ENCODE measurements around the gene SFXN4. TPM values are rescaled to one million over a fixed set of nuclear protein-coding genes. Genes with fewer than 3 reads are reported as not detected.

SFXN4 gene
- total and polyA plus RNA-seq, 2 donors (not counting 1 experiment from before 2014, with no cell fraction given): 10.3 to 17.7 TPM

GRCh38 chr10:119207366-119207666, 41.8 kb upstream of the SFXN4 start, which contains the start of gene GRK5:
Gene GRK5 (plus strand): TSS chr10:119207571. CDS start chr10:119207918, 347 bp downstream.
- DNase-seq (ENCODE audit: low read depth in 2 of 2): peak; percentile 95 to 98
- Histone ChIP-seq H3K27me3 (ENCODE audit: control insufficient read depth, insufficient read depth, low read length) (no peaks in the 10 kb centered on the region), H3K27ac (ENCODE audit: insufficient read depth, low read length) (peak within 1 kb of the TSS; percentile 84), H3K9me3 (ENCODE audit: control insufficient read depth, insufficient read depth, low read depth, low read length) (no peaks in the 10 kb centered on the region), H3K4me2 (ENCODE audit: extremely low read depth, insufficient read depth, low read length) (peak within 1 kb of the TSS; percentile 89), H4K20me1 (ENCODE audit: control insufficient read depth, extremely low read depth, insufficient read depth, low read length) (no peaks in the 10 kb centered on the region), H3K9ac (ENCODE audit: insufficient read depth, low read length) (peak within 1 kb of the TSS; percentile 92), H3K79me2 (ENCODE audit: control insufficient read depth, insufficient read depth, low read length) (peaks cover 44% of the 10 kb centered on the region), H3K36me3 (ENCODE audit: control insufficient read depth, insufficient read depth, low read length) (no peaks in the 10 kb centered on the region), H3K4me1 (ENCODE audit: control insufficient read depth, extremely low read depth, insufficient read depth, low read length) (peaks cover 20% of the 10 kb centered on the region), H2AFZ (ENCODE audit: low read length) (no peak within 1 kb of the TSS), H3K4me3 (replicated peaks in 1 of 4; ENCODE audit: control extremely low read depth in 1 of 4, insufficient read depth in 1 of 4, low read depth in 3 of 4, low read length in 4 of 4) (peak within 1 kb of the TSS; percentile 58 to 98 (median 85))
- TF ChIP-seq EZH2 (IDR thresholded peaks at IDR 0.05; ENCODE audit: low read length, missing control alignments): no peak
- no peak for TF ChIP-seq CTCF (conservative IDR thresholded peaks at IDR 0.05 in 1 of 2, IDR thresholded peaks at IDR 0.05 in 1 of 2; ENCODE audit: low read depth in 1 of 2, low read length in 2 of 2)

GRCh38 chr10:119206603-119207365, 41.3 kb upstream of the SFXN4 start:
- Histone ChIP-seq H2AFZ (ENCODE audit: low read length) (no peak overlapping the region), H3K9ac (ENCODE audit: insufficient read depth, low read length) (peak overlapping the region; percentile 81), H3K4me3 (replicated peaks in 1 of 4; ENCODE audit: control extremely low read depth in 1 of 4, insufficient read depth in 1 of 4, low read depth in 3 of 4, low read length in 4 of 4) (peak overlapping the region; percentile 14 to 62 (median 46)), H3K4me1 (ENCODE audit: control insufficient read depth, extremely low read depth, insufficient read depth, low read length) (peaks cover 19% of the 10 kb centered on the region), H3K79me2 (ENCODE audit: control insufficient read depth, insufficient read depth, low read length) (peaks cover 39% of the 10 kb centered on the region), H3K9me3 (ENCODE audit: control insufficient read depth, insufficient read depth, low read depth, low read length) (no peaks in the 10 kb centered on the region), H3K27ac (ENCODE audit: insufficient read depth, low read length) (peak overlapping the region; percentile 74), H3K27me3 (ENCODE audit: control insufficient read depth, insufficient read depth, low read length) (no peaks in the 10 kb centered on the region), H3K36me3 (ENCODE audit: control insufficient read depth, insufficient read depth, low read length) (no peaks in the 10 kb centered on the region), H3K4me2 (ENCODE audit: extremely low read depth, insufficient read depth, low read length) (peak overlapping the region; percentile 62), H4K20me1 (ENCODE audit: control insufficient read depth, extremely low read depth, insufficient read depth, low read length) (no peaks in the 10 kb centered on the region)
- no peak for TF ChIP-seq EZH2 (IDR thresholded peaks at IDR 0.05; ENCODE audit: low read length, missing control alignments)
- peak in 1 of 2 donors; percentile 30 for TF ChIP-seq CTCF (conservative IDR thresholded peaks at IDR 0.05 in 1 of 2, IDR thresholded peaks at IDR 0.05 in 1 of 2; ENCODE audit: low read depth in 1 of 2, low read length in 2 of 2)
- peak; percentile 57 to 60 for DNase-seq (ENCODE audit: low read depth in 2 of 2)

GRCh38 chr10:119205894-119206602, 40.5 kb upstream of the SFXN4 start:
- H3K4me2 ChIP-seq (ENCODE audit: extremely low read depth, insufficient read depth, low read length): peak overlapping the region; percentile 62
- peak overlapping the region; percentile 74 for H3K27ac ChIP-seq (ENCODE audit: insufficient read depth, low read length)
- H3K36me3 ChIP-seq (ENCODE audit: control insufficient read depth, insufficient read depth, low read length): no peaks in the 10 kb centered on the region
- peaks cover 34% of the 10 kb centered on the region for H3K79me2 ChIP-seq (ENCODE audit: control insufficient read depth, insufficient read depth, low read length)
- TF ChIP-seq CTCF (conservative IDR thresholded peaks at IDR 0.05 in 1 of 2, IDR thresholded peaks at IDR 0.05 in 1 of 2; ENCODE audit: low read depth in 1 of 2, low read length in 2 of 2) (no peak), EZH2 (IDR thresholded peaks at IDR 0.05; ENCODE audit: low read length, missing control alignments) (no peak)
- peak overlapping the region in 3 of 4 experiments; percentile 14 to 62 (median 44) for H3K4me3 ChIP-seq (replicated peaks in 1 of 4; ENCODE audit: control extremely low read depth in 1 of 4, insufficient read depth in 1 of 4, low read depth in 3 of 4, low read length in 4 of 4)
- H3K4me1 ChIP-seq (ENCODE audit: control insufficient read depth, extremely low read depth, insufficient read depth, low read length): peaks cover 16% of the 10 kb centered on the region
- no peaks in the 10 kb centered on the region for H4K20me1 ChIP-seq (ENCODE audit: control insufficient read depth, extremely low read depth, insufficient read depth, low read length)
- no peaks in the 10 kb centered on the region for H3K27me3 ChIP-seq (ENCODE audit: control insufficient read depth, insufficient read depth, low read length)
- no peaks in the 10 kb centered on the region for H3K9me3 ChIP-seq (ENCODE audit: control insufficient read depth, insufficient read depth, low read depth, low read length)
- H2AFZ ChIP-seq (ENCODE audit: low read length): no peak overlapping the region
- peak overlapping the region; percentile 81 for H3K9ac ChIP-seq (ENCODE audit: insufficient read depth, low read length)
- peak in 1 of 2 donors; percentile 25 for DNase-seq (ENCODE audit: low read depth in 2 of 2)
